H9 (cell line): ENCODE results near the gene RPL10A. TPM values are rescaled to one million over a fixed set of nuclear protein-coding genes. Genes with fewer than 3 reads are reported as not detected.

ENCODE experiments used
- DNase-seq: peaks from one replicate; pipeline ENCODE4 v3.0.0-alpha.2; 2017
- H2AFZ ChIP-seq: one replicate; pipeline ENCODE4 v1.6.1; 2013; ENCODE audit warnings: mild to moderate bottlenecking, low read length, control low read depth, moderate library complexity
- H2AK5ac ChIP-seq: 2 replicates; pipeline ENCODE4 v1.6.1; 2013; ENCODE audit warnings: low read length, control low read depth, mixed read lengths; ENCODE audit not compliant: insufficient read length
- H2BK120ac ChIP-seq: one replicate; pipeline ENCODE4 v1.6.1; 2013; ENCODE audit warnings: low read depth, mild to moderate bottlenecking, low read length, control low read depth, inconsistent platforms; ENCODE audit not compliant: poor library complexity, severe bottlenecking
- H2BK12ac ChIP-seq: 2 replicates; pipeline ENCODE4 v1.6.1; 2013; ENCODE audit warnings: low read length, control low read depth, mixed read lengths, low read depth; ENCODE audit not compliant: insufficient read length
- H2BK15ac ChIP-seq: 2 replicates; pipeline ENCODE4 v1.6.1; 2013; ENCODE audit warnings: low read depth, low read length, control low read depth
- H2BK20ac ChIP-seq: one replicate; pipeline ENCODE4 v1.6.1; 2013; ENCODE audit warnings: low read depth, mild to moderate bottlenecking, low read length, control low read depth, inconsistent platforms; ENCODE audit not compliant: poor library complexity, severe bottlenecking
- H2BK5ac ChIP-seq: 2 replicates; pipeline ENCODE4 v1.6.1; 2013; ENCODE audit warnings: low read length, control low read depth, mixed read lengths; ENCODE audit not compliant: insufficient read length
- H3K14ac ChIP-seq: 2 replicates; pipeline ENCODE4 v1.6.1; 2013; ENCODE audit warnings: low read length, control low read depth; ENCODE audit not compliant: insufficient read depth
- H3K18ac ChIP-seq: 2 replicates; pipeline ENCODE4 v1.6.1; 2013; ENCODE audit warnings: low read depth, mild to moderate bottlenecking, mixed read lengths, low read length, control low read depth; ENCODE audit not compliant: insufficient read length
- H3K23ac ChIP-seq: 2 replicates; pipeline ENCODE4 v1.6.1; 2013; ENCODE audit warnings: low read length, control low read depth, mixed read lengths, low read depth; ENCODE audit not compliant: insufficient read length
- H3K23me2 ChIP-seq: 2 replicates; pipeline ENCODE4 v1.6.1; 2013; ENCODE audit warnings: low read depth, mild to moderate bottlenecking, mixed read lengths, low read length, control low read depth; ENCODE audit not compliant: insufficient read length, poor library complexity, severe bottlenecking
- H3K27ac ChIP-seq: 2 replicates; pipeline ENCODE4 v1.5.1; 2013; ENCODE audit warnings: low read length, control low read depth, mixed read lengths, low read depth; ENCODE audit not compliant: insufficient read length
- H3K27me3 ChIP-seq: 2 replicates; pipeline ENCODE4 v1.6.1; 2013; ENCODE audit warnings: low read length, control low read depth, inconsistent platforms; ENCODE audit not compliant: insufficient read depth
- H3K4ac ChIP-seq: 2 replicates; pipeline ENCODE4 v1.6.1; 2013; ENCODE audit warnings: low read depth, mild to moderate bottlenecking, control low read depth, inconsistent platforms, low read length, moderate library complexity
- H3K4me1 ChIP-seq: 2 replicates; pipeline ENCODE4 v1.6.1; 2013; ENCODE audit warnings: low read length, control low read depth, inconsistent platforms; ENCODE audit not compliant: insufficient read depth
- H3K4me2 ChIP-seq: 2 replicates; pipeline ENCODE4 v1.6.1; 2013; ENCODE audit warnings: low read length, control low read depth, mixed read lengths; ENCODE audit not compliant: insufficient read length, insufficient read depth
- H3K56ac ChIP-seq: 2 replicates; pipeline ENCODE4 v1.6.1; 2013; ENCODE audit warnings: low read depth, mild to moderate bottlenecking, mixed read lengths, low read length, control low read depth; ENCODE audit not compliant: insufficient read length
- H3K79me1 ChIP-seq: 2 replicates; pipeline ENCODE4 v1.6.1; 2013; ENCODE audit warnings: low read depth, mild to moderate bottlenecking, moderate library complexity, low read length, control low read depth, inconsistent platforms; ENCODE audit not compliant: insufficient read depth, poor library complexity, severe bottlenecking
- H3K79me2 ChIP-seq: 2 replicates; pipeline ENCODE4 v1.6.1; 2013; ENCODE audit warnings: low read length, control low read depth, inconsistent platforms; ENCODE audit not compliant: insufficient read depth
- H3K9ac ChIP-seq: 2 replicates; pipeline ENCODE4 v1.6.1; 2013; ENCODE audit warnings: low read length, control low read depth, mixed read lengths; ENCODE audit not compliant: insufficient read length; ENCODE audit errors: extremely low read depth
- H3K9me3 ChIP-seq: one replicate; pipeline ENCODE4 v1.6.1; 2013; ENCODE audit warnings: low read depth, low read length, inconsistent platforms; ENCODE audit not compliant: control insufficient read depth
- H3T11ph ChIP-seq: one replicate; pipeline ENCODE4 v1.6.1; 2013; ENCODE audit warnings: mild to moderate bottlenecking, low read length, control low read depth, inconsistent platforms
- H4K20me1 ChIP-seq: one replicate; pipeline ENCODE4 v1.6.1; 2013; ENCODE audit not compliant: control insufficient read depth, insufficient read length, insufficient read depth
- H4K5ac ChIP-seq: 2 replicates; pipeline ENCODE4 v1.6.1; 2013; ENCODE audit warnings: low read depth, mild to moderate bottlenecking, mixed read lengths, low read length, control low read depth; ENCODE audit not compliant: insufficient read length
- H4K8ac ChIP-seq: replicated peaks from 2 replicates; pipeline ENCODE4 v1.6.1; 2013; ENCODE audit warnings: low read length, control low read depth, mixed read lengths, low read depth; ENCODE audit not compliant: insufficient read length
- H4K91ac ChIP-seq: 2 replicates; pipeline ENCODE4 v1.6.1; 2013; ENCODE audit warnings: low read depth, mild to moderate bottlenecking, moderate library complexity, mixed read lengths, low read length, control low read depth; ENCODE audit not compliant: insufficient read length
- H3K27ac Mint-ChIP-seq, 3 experiments: 2 replicates in 2 of 3; 3 replicates in 1 of 3; pipeline ENCODE4 v1.8.0; 2020 to 2021; ENCODE audit warnings: mixed read lengths in 3 of 3, mild to moderate bottlenecking in 1 of 3, moderate library complexity in 1 of 3
- H3K27me3 Mint-ChIP-seq: 2 replicates; pipeline ENCODE4 v1.8.0; 2021; ENCODE audit warnings: low read depth, mild to moderate bottlenecking, moderate library complexity, mixed read lengths
- H3K36me3 Mint-ChIP-seq, 3 experiments: 2 replicates in 2 of 3; 3 replicates in 1 of 3; pipeline ENCODE4 v1.8.0; 2020 to 2021; ENCODE audit warnings: low read depth in 3 of 3, mixed read lengths in 3 of 3; ENCODE audit not compliant: insufficient read depth in 1 of 3
- H3K4me1 Mint-ChIP-seq, 2 experiments: 2 replicates each; pipeline ENCODE4 v1.8.0; 2020; ENCODE audit warnings: mixed read lengths in 2 of 2
- H3K4me3 Mint-ChIP-seq, 2 experiments: 2 replicates in 1 of 2; 3 replicates in 1 of 2; pipeline ENCODE4 v1.8.0; 2020 to 2021; ENCODE audit warnings: mild to moderate bottlenecking in 2 of 2, mixed read lengths in 2 of 2, moderate library complexity in 1 of 2
- H3K9me3 Mint-ChIP-seq, 2 experiments: 2 replicates in 1 of 2; 3 replicates in 1 of 2; pipeline ENCODE4 v1.8.0; 2020; ENCODE audit warnings: mild to moderate bottlenecking in 2 of 2, mixed read lengths in 2 of 2, moderate library complexity in 1 of 2
- WGBS: extraction: QIAGEN DNeasy Blood & Tissue Kit; methylation state at CpG from one replicate; pipeline ENCODE4 v1.1.7; 2013; ENCODE audit warnings: missing lambda C conversion rate, low lambda C conversion rate, mixed read lengths; ENCODE audit not compliant: insufficient read length; ENCODE audit errors: extremely low coverage; 5-methylcytosine and 5-hydroxymethylcytosine counted together
- total RNA-seq: library from RNA; stranded (reverse); gene quantifications from 2 replicates; pipeline ENCODE4 v1.2.1, GENCODE V29; 2021
- TF ChIP-seq, protein P1 (sequence below): fragments of 200-600 bp; sonication (generic); conservative IDR thresholded peaks from 3 replicates; pipeline ENCODE4 v1.8.0; 2021; ENCODE audit warnings: antibody characterized with exemption, mild to moderate bottlenecking

Gene RPL10A
- total RNA-seq, 1 experiment from 2014 or later, result 1,830 TPM

DNA sequence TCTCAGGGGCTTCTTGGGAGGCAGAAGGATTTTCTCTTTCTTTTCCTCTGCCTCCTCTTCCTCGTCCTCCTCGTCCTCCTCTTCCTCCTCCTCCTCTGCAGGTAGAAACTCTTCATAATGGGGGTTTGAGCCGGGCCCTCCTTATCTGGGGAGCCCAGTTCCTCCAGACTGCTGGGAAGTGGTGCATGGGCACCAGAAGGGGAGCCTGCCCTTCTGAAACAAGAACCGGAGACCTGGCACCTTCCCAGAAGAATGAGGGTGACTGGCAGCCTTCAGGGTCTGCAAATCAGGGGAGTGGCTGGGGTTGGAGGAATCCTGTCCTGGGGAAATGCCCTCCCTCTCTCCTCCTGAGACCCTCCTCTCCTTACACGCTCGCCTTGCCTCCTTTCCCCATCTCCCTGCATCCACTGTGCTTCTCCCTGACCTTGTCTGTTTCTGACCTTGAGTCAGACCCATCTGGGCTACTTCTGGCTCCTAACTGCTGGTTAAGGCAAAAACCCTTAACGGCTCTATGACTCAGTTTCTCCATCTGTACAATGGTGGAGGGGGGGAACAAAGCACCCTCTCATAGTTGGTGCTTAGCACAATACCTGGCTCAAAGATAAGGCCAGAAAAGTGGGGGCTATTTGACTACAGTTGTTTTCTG, 42.8 kb downstream of the RPL10A start:
- Histone ChIP-seq H3K79me2 (no peaks in the 10 kb centered on the region), H2BK15ac (no peak overlapping the region), H3K9ac (no peak overlapping the region), H2BK5ac (no peak overlapping the region), H3K4ac (no peak overlapping the region), H3K56ac (no peak overlapping the region), H3K9me3 (no peaks in the 10 kb centered on the region), H2AK5ac (no peak overlapping the region), H3K23ac (no peak overlapping the region), H3T11ph (no peak overlapping the region), H3K18ac (no peak overlapping the region), H2BK12ac (no peak overlapping the region), H4K5ac (no peak overlapping the region), H2BK20ac (no peak overlapping the region), H3K27ac (no peak overlapping the region), H4K8ac (no peak overlapping the region), H3K4me1 (peaks cover 6% of the 10 kb centered on the region; the same call in 1 of the 2 replicates), H3K14ac (no peak overlapping the region; the same call in 1 of the 2 replicates), H4K91ac (no peak overlapping the region), H3K4me2 (no peak overlapping the region), H4K20me1 (no peaks in the 10 kb centered on the region), H3K23me2 (peaks cover 3% of the 10 kb centered on the region), H2BK120ac (no peak overlapping the region), H3K79me1 (no peaks in the 10 kb centered on the region), H2AFZ (no peak overlapping the region), H3K27me3 (no peaks in the 10 kb centered on the region; the same call in 1 of the 2 replicates)
- Mint-ChIP-seq H3K36me3 (no peaks in the 10 kb centered on the region), H3K4me3 (no peak overlapping the region; a peak in 1 of 5 replicates), H3K9me3 (no peaks in the 10 kb centered on the region), H3K4me1 (peaks cover 28 to 57% of the 10 kb centered on the region in 2 experiments), H3K27me3 (peaks cover 19% of the 10 kb centered on the region), H3K27ac (no peak overlapping the region)
- no CpG with 5 or more reads among the region's 7 CpGs for WGBS
- TF ChIP-seq, protein P1, sequence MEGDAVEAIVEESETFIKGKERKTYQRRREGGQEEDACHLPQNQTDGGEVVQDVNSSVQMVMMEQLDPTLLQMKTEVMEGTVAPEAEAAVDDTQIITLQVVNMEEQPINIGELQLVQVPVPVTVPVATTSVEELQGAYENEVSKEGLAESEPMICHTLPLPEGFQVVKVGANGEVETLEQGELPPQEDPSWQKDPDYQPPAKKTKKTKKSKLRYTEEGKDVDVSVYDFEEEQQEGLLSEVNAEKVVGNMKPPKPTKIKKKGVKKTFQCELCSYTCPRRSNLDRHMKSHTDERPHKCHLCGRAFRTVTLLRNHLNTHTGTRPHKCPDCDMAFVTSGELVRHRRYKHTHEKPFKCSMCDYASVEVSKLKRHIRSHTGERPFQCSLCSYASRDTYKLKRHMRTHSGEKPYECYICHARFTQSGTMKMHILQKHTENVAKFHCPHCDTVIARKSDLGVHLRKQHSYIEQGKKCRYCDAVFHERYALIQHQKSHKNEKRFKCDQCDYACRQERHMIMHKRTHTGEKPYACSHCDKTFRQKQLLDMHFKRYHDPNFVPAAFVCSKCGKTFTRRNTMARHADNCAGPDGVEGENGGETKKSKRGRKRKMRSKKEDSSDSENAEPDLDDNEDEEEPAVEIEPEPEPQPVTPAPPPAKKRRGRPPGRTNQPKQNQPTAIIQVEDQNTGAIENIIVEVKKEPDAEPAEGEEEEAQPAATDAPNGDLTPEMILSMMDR, result no peak
- DNase-seq, result no peak
